HG02981 (cell line): ENCODE results near the gene SRSF1.

Experiments
- ATAC-seq: cut with Tn5 transposase; IDR thresholded peaks from one replicate; pipeline ENCODE4 v1.9.1; 2021; ENCODE audit warnings: mild to moderate bottlenecking, moderate library complexity; ENCODE audit not compliant: unreplicated experiment

The SRSF1 gene

DNA sequence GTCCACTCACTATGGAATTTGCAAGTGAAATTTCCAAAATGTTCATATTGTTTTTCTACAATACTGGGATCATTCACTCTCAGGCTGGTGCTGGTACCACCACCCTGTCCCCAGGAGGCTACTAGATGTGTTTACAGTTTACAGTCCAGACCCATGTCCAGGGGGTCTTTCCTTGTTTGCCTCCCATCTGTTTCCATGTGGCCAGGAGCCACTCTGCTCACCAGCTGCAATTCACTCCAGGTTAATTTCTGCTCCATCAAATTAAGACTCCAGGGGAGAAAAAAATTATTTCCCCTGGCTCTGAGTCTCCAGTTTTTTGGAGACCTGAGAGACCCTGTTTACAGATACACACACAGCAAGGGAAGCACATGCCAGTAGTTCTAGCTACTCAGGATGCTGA lies 12.5 kb upstream of the SRSF1 start:
- ATAC-seq: no peak

DNA sequence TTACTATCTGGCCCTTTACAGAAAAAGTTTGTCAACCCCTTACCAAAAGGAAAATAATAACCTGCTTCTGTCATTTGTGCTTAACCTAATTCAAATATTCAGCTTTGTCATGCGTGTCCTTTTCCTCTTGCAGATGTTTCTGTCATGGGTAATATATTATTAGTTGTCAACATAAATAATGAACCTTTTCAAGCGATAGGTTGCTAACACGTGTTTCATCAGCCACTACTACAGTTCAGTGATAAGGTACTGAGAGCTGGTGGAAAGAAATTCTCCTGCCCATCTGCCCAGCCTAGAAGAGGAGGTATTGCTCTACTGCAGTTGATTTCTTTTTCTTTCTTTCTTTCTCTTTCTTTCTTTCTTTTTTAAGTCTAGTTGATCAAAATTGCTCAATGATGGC lies 12.0 kb upstream of the SRSF1 start:
- no peak for ATAC-seq

DNA sequence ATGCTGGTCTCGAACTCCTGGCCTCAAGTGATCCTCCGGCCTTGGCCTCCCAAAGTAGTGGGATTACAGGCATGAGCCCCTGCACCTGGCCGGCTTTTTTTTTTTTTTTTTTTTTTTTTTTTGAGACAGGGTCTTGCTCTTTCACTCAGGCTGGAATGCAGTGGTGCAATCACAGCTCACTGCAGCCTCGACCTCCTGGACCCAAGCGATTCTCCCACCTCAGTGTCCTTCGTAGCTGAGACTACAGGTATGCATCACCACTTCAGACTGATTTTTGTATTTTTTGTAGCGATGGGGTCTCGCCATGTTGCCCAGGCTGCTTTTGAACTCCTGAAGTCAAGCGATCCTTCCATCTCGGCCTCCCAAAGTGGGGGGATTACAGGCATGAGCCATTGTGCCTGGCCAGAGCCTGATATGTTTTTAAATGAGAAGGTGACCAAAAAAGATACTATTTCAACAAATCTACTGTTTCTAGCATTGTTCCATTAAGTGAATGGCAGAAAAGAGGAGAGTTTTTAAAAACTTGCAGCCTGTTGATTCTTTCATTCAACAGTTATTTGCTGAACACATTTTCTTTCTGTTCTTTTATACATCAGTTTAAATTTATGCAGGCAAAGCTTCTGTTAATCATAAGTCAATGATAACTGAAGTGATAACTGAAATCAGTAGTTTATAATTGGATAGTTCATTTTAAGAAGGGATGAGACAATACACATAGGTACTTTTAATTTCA lies 3.2 kb upstream of the SRSF1 start:
- no peak for ATAC-seq

DNA sequence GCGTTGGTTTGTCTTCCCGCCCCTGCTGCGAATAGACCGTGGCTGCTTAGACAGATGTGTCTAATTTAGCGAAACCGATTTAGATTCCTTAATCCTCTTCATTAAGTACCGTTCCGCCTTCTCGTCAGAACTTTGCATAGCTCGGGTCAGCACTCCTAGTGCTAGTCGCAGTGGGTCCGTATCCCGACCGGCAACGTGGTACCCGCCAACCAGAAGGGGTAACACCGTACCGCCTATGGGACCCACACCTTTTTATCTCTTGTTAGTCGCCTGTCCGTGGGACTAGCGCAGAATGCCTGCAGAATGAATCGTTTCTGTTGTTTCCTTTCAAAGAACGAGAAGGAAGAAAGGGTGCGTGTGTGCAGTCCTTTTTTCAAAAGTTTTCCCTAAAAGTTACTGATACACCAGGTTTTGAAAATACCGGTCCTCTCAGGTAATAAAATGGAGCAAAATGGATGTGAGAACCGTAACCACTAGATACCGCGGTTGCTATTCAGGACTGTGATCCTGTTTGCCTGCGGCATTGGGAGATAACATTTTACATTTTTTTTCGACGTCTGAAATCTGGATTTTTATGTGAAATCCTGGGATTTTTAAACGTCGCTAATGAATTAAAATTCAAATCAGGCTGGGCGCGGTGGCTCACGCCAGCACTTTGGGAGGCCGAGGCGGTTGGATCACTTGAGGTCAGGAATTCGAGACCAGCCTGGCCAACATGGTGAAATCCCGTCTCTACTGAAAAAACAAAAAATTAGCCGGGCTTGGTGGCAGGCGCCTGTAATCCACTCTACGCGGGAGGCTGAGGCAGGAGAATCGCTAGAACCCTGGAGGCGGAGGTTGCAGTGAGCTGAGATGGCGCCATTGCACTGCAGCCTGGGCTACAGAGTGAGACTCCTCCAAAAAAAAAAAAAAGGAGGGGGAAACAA lies 998 bp upstream of the SRSF1 start:
- ATAC-seq: peak; percentile 29

DNA sequence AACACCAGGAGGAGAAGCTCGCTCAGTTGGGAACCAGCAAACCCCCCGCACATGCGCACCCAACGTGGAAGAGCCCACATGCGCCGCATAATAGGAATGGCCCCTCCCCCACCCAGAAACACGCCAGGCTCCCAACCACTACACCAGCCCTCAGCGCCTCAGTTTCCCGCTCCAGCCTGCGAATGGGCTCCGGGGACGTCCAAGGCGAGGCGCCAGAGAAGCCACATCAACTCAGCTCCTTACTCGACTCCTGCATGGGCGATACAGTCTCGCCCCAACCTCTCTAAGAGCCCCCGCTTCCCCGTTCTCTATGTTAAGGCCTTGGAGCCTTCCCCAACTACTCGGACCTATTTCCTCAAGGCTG lies 504 bp downstream of the SRSF1 start:
- peak; percentile 14 for ATAC-seq

DNA sequence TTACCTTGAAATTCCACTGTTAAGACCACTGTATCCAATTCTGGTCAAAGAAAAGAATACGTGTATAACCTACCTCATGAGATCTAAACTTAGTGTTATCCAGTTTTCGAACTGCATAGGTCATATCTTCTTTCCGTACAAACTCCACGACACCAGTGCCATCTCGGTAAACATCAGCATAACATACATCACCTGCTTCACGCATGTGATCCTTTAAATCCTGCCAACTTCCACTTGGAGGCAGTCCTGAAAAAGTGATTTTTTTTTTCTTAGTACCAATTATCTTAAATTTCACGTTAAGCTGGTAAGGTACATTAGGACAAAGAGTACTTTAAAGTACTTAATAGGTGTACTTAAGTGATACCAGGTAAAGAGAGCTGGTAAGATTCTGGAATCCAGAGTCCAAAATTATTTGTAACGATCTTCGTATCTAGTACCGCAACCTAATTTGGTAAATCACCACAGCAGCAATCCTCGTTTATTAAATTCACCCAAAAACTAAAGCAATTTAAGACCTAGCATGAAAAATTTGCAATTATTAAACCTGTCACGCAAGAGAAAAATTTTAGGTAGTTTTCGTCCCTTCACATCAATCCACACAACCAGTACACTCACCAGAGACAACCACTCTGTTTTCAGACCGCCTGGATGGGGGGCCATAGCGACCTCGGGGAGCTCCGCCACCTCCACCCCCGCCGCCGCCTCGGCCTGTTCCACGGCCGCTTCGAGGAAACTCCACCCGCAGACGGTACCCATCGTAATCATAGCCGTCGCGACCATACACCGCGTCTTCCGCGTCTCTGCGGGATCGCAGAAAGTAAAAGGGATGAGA lies 1.1 kb downstream of the SRSF1 start:
- no peak for ATAC-seq

DNA sequence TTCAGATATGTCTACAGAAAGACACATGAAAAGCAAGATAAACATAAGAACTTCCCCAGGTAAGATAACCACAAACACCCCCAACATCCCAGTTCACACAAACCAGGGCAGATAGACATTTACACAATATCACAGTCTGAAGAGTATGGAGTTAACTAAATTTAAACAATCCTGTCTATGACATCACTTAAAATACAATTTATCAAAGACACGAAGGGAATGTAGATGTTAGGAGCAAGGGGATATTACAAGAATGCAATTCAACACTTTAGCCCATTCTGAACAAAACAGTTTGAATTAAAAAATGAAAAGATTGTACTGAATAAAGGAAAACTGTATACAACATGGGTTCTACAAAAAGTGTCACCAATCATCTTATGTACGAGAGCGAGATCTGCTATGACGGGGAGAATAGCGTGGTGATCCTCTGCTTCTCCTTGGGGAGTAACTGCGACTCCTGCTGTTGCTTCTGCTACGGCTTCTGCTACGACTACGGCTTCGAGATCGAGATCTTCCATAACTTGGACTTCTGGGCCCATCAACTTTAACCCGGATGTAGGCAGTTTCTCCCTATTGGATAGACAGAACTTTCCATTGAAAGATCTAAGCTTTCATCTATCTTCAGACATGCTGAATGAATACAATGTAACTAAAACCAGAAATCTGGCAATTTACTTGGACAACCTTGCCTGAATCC lies 1.9 kb downstream of the SRSF1 start:
- no peak for ATAC-seq

DNA sequence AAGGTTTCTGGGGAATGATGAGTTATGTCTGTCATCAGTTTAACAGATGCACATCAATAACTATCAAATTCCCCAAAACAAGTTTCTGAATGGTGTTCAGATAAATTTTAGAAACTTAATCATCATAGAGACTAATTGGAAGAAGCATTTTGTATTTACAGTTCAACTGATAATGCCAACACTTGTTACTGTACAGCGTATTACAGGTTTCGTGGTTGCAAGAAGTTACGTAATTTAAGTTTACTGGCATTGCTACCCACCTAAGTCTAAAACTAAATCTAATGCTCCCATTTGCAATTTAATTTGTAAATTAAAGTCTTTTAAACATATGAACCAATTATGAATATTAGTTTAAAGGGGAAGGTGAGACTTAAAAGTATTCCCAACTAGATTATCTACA lies 3.0 kb downstream of the SRSF1 start:
- no peak for ATAC-seq

DNA sequence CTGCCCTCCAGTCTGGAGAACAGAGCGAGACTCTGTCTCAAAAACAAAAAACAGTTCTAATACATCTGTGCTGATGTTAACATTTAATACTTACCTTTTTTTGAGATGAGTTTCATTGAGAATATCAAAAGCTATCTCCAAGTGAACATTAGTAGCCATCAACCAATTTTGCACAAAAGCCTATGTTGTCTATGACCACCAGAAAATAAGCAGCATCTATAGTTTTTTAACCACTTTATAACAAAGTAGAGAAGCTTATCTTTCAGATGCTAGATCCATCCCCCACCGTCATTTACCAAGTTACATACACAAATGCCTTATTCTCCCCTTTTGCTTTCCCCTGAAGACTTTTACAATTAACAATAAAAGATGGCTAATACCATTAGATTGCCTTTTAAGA lies 4.1 kb downstream of the SRSF1 start:
- no peak for ATAC-seq

DNA sequence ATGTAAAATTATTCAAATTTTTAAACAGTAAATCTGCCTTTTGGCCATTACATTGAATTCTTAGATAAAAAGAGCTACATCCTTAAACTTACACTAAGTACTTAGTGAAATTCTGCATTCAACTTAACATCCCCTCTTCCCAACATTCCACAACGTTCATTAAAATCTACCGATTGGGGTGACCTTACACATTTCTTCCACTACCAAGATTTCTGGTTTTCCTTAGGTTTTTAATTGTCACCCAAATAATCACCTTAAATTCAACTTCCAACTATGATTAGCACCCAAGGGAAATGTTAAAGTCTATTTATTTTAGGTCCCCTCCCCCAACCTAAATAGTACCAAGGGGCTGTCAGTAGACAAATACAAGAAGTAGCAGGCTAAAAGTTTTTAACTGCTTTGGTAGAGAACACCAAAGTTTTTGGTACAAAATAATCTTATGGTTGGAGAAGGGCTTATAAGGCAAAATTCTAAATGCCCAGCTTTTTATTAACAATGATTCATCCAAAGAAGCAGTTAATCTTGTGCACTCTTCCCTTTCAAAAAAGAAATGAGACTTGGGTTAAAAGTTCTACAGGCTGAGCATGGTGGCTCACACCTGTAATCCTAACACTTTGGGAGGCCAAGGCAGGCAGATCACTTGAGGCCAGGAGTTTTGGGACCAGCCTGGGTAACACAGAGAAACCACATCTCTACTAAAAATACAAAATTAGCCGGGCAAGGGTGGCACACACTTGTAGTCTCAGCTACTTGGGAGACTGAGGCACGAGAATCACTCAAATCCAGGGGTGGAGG lies 4.7 kb downstream of the SRSF1 start:
- no peak for ATAC-seq

DNA sequence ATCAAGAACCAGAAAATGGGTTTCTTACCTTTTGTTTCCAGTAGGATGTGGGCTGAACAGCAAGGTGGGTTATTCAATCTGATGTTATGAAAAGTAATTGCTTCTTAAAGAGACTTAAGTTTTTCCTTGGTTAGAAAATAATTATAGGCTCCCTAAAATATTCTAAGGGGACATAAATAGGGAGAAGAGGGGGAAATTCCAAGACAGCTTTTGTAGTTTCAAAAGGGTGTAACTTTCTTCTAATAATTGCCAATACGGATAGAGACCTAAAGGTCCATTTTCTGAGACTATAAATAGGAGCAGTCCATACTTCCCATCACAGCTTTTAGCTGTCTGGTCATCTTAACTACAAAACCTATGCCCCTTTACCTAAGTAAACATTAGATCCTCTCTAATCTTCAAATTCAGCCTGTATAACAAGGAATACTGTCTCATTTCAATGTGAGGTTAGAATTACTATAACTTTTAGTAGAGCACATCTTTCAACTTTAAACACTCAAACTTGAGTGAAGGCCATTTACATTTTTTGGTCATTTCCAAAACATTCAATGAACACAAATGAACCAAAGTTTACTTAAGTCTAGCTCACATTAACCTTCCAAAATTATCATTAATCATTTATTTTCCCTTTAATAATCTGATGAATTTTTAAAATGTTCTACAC lies 5.5 kb downstream of the SRSF1 start:
- ATAC-seq: no peak

DNA sequence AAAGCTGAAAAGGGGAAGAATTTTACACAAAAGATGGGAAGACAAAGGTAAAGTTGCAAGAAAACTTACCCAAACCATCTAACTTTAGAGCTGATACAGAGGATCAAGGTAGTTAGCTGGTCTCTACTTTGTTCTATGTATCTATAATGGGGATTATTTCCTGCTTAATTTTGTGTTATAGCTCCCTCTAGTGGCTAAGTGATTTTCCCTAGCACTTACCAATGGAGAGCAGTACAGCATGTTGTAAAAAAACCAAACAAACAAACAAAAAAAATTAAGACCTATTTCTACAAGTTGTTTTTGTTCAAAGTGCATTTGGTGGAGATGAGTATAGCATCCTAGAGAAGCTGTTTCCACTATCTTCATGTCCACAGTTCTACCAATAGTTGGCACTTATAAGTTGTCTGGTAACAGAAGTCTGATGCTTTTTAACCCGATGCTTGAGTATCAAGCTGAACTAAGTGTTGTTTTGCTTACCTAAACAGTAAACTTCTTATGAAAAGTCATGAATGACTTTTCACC lies 7.5 kb downstream of the SRSF1 start:
- peak; percentile 53 for ATAC-seq

DNA sequence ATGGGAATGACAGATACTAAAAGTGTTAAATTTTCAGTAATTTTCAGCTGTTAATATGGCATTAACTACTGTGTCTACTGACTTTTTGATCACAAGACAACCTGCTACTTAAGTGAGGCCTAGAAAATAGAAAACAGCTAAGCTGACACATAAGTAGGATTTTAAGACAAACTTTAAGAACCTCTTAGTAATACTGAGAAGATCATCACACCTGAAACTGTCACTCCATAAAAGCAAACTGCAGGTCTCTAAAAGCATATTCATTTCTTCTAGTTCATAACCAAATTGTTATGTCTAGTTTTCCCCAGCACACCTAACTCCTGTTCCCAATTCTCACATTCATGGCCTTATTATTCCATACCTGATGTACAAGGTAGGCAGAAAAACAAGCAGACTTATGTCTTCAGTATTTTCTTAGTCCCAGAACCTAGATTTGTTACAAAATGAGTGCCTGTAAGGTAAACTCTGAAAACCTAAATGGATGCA lies 8.0 kb downstream of the SRSF1 start:
- ATAC-seq: no peak

DNA sequence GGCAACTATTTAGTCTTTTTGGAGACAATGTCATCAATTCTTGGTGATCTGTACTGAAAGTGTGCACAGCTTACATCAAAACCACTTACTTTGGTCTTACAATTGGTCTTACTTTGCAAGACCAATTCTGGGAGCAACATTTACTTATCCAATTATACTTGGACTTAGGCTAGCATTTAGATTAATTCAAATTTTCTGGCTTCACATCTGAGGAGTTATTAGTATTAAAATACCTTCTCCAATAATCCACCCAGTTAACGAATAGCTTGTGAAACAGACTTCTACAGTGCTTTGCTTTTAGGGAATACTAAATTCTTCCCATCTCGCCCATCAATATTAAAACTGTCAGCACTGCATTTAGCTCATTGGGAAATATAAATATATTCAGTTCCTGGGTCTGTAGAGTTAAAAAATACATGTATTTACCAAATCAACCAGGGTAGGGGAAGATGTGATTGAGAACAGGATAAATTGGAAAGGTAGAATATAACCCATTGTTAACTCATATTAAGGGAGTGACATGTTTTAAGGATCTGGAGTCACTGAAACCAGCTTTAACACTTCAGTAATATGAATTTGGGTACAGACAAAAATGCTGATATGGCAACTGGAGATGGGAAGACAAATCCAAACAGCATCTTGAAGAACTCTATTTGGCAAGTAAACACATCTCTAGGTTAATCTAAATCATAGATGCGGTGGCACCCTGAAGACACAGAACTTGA lies 9.8 kb downstream of the SRSF1 start:
- no peak for ATAC-seq

DNA sequence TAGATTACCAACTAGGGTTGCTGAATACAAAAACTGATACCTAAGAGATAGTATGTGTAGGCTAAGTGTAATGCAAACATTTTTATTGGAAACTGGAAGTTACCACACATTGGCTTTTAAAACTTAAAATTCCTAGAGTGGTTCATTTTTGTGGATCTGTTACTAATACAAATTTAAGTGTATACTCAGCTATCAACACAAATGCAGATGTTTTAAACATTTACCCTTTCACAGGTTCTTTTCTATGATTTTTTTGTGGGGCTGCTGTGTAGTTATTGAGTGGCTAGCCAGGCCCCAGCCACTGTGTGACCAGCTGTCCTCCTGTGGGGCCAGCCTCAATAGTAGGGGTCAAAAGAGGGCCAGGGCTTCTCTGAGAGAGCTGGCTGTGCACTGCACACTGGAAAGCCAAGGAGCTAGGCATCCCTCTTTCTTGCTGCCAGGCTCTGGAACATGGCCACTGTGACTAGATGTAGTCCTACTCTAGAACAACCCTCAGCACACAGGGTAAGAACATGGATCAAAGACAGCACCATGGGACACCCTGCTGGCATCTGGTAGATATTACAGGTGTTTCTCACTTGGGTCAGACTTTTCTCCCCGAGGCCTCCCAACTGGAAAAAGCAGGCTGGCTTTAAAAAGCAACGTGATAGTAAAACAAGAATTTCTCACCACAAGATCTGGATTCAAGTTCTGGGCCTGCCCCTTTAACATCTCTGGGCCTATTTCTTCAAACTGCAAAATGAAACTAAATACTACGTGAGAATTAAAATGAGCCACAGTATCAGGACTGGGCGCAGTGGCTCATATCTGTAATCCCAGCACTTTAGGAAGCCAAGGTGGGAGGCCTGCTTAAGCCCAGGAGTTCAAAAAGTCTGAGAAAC lies 11.7 kb downstream of the SRSF1 start:
- ATAC-seq: no peak

DNA sequence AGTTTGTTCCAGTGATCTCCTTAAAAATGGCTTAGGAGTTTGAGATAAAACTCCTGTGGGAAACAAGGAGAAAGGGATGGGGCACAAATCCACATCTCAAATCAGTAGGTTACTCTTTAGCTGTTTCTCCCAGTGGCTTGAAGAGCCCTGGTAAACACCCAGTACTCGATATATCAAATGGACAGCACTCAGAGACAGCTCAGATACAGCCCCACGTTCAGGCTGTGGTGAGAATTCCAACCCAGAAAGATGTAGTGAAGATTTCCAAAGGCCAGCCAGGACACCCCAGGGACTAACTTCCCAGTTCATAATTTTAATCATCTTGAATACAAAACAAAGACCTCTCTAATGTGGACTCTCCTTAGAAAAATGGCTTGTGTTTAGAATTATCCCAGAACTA lies 12.6 kb downstream of the SRSF1 start:
- ATAC-seq: no peak
